ENCODE data around the gene MUC20. TPM values are rescaled to one million over a fixed set of nuclear protein-coding genes. Genes with fewer than 3 reads are reported as not detected.
A peak's percentile ranks its signal among the peaks of the same experiment; 100 is the strongest.

MUC20 gene
- total and polyA plus RNA-seq, 9 of the 15 experiments (the other 6 are each of a cell fraction or from before 2014, with no cell fraction given), result 0.03 to 0.23 (median 0.15) TPM; not detected in 3

DNA sequence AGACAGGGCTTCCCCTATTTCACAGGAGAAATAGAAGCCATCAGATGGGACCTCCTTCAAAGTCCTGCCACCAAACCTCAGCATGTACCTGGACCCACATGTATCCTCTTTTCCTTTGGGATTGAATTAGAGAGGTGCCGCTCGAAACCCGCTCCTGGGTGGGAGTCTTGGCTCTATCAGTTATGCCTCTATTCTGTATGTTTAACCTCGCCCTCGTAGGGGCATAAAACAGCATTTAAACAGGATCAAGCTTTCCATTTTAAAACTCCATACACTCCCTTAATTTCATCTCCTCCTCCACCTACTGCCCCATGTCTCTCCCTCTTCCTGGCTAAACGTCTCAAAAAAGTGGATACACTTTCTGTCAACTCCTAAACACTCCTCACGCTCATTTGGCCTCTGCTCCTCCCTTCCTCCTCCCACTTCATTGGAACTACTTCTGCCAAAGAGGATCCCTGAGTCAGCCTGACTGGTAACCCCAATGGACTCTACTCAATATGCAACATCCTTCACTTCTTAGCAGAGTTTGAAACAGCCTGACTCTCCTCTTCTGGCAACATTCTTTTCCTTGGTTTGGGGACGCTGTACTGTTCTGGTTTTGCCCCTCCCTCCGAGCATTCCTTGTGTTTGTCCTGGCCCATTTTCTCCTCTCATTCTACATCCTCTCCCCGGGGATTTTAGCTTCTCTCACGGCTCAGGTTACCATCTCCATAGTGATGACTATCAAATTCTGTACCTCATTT is 23.0 kb upstream of the MUC20 start (continued):
- TF ChIP-seq BRF1 (IDR thresholded peaks at IDR 0.05; ENCODE audit: borderline replicate concordance, extremely low read depth, insufficient read length), result no peak
- TF ChIP-seq SMARCA5 (IDR thresholded peaks at IDR 0.05), result peak; percentile 44; the same call in 1 of the 2 replicates
- no peak for TF ChIP-seq ZNF766 (CRISPR knock-in tag; conservative IDR thresholded peaks at IDR 0.05)
- TF ChIP-seq KAT8 (IDR thresholded peaks at IDR 0.05; ENCODE audit: low read depth), result no peak
- no peak for TF ChIP-seq ZNF124 (CRISPR knock-in tag; IDR thresholded peaks at IDR 0.05)
- TF ChIP-seq, protein P1, sequence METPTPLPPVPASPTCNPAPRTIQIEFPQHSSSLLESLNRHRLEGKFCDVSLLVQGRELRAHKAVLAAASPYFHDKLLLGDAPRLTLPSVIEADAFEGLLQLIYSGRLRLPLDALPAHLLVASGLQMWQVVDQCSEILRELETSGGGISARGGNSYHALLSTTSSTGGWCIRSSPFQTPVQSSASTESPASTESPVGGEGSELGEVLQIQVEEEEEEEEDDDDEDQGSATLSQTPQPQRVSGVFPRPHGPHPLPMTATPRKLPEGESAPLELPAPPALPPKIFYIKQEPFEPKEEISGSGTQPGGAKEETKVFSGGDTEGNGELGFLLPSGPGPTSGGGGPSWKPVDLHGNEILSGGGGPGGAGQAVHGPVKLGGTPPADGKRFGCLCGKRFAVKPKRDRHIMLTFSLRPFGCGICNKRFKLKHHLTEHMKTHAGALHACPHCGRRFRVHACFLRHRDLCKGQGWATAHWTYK (CRISPR knock-in tag; IDR thresholded peaks at IDR 0.05), result no peak
- TF ChIP-seq RERE (CRISPR knock-in tag; IDR thresholded peaks at IDR 0.05; ENCODE audit: borderline replicate concordance), result no peak
- TF ChIP-seq ETV6 (IDR thresholded peaks at IDR 0.05; ENCODE audit: borderline replicate concordance in 1 of 2, low read depth in 2 of 2, low read length in 1 of 2), result no peak
- TF ChIP-seq ETV6 (CRISPR knock-in tag; IDR thresholded peaks at IDR 0.05; ENCODE audit: borderline replicate concordance), result no peak
- no peak for TF ChIP-seq MCM2 (IDR thresholded peaks at IDR 0.05; ENCODE audit: low read depth)
- TF ChIP-seq GTF2F1 (IDR thresholded peaks at IDR 0.05; ENCODE audit: low read depth, low read length), result no peak
- TF ChIP-seq TEAD4 (IDR thresholded peaks at IDR 0.05; ENCODE audit: low read length), result peak; percentile 7; the same call in 1 of the 2 replicates
- no peak for TF ChIP-seq TEAD4 (CRISPR knock-in tag; IDR thresholded peaks at IDR 0.05; ENCODE audit: borderline replicate concordance)
- TF ChIP-seq ZSCAN32 (CRISPR knock-in tag; IDR thresholded peaks at IDR 0.05), result no peak
- no peak for TF ChIP-seq PCBP2 (IDR thresholded peaks at IDR 0.05; ENCODE audit: low read depth, low read length, poor library complexity, severe bottlenecking)
- peak; percentile 48; the same call in 1 of the 2 replicates for TF ChIP-seq ZNF143 (CRISPR knock-in tag; IDR thresholded peaks at IDR 0.05)
- no peak for TF ChIP-seq STAT6 (CRISPR knock-in tag; IDR thresholded peaks at IDR 0.05)
- no peak for TF ChIP-seq WHSC1 (IDR thresholded peaks at IDR 0.05; ENCODE audit: low read length)
- TF ChIP-seq FOSL1 (tag; conservative IDR thresholded peaks at IDR 0.05), result peak; percentile 83
- no peak for TF ChIP-seq TAF15 (IDR thresholded peaks at IDR 0.05; ENCODE audit: low read depth, low read length)
